ENCODE results near the gene AGAP3. TPM values are rescaled to one million over a fixed set of nuclear protein-coding genes. Genes with fewer than 3 reads are reported as not detected.

Gene AGAP3
- total RNA-seq, 2 donors from 2014 or later, result 29.8 to 42.1 TPM

DNA sequence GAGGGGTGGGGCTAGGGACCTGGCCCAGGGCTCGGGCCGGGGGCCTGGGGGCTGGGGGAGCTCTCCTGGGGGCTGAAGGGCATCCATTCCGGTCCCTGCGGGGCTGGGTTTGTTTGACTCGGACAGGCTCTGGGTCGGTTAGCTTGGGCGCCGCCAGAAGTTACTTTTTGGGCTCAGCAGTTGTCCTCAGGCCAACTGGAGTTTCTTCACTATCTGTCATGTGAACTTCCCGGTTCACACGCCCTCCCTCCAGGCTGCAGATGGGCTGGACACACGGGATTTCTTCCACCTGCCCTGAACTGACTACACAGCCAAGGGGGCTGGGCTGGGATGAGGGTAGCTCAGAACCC lies 23.1 kb upstream of the AGAP3 start:
- H3K27ac ChIP-seq, result peak overlapping the region; percentile 94 to 97
- TF ChIP-seq, protein P1, sequence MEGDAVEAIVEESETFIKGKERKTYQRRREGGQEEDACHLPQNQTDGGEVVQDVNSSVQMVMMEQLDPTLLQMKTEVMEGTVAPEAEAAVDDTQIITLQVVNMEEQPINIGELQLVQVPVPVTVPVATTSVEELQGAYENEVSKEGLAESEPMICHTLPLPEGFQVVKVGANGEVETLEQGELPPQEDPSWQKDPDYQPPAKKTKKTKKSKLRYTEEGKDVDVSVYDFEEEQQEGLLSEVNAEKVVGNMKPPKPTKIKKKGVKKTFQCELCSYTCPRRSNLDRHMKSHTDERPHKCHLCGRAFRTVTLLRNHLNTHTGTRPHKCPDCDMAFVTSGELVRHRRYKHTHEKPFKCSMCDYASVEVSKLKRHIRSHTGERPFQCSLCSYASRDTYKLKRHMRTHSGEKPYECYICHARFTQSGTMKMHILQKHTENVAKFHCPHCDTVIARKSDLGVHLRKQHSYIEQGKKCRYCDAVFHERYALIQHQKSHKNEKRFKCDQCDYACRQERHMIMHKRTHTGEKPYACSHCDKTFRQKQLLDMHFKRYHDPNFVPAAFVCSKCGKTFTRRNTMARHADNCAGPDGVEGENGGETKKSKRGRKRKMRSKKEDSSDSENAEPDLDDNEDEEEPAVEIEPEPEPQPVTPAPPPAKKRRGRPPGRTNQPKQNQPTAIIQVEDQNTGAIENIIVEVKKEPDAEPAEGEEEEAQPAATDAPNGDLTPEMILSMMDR (IDR thresholded peaks at IDR 0.05), result no peak
- H3K36me3 ChIP-seq, result peaks cover 41% of the 10 kb centered on the region
- no peaks in the 10 kb centered on the region for H3K9me3 ChIP-seq
- DNase-seq (ENCODE audit: low spot score), result no peak
- peak overlapping the region in 1 of 2 donors; percentile 26 for H3K4me3 ChIP-seq
- no peaks in the 10 kb centered on the region for H3K27me3 ChIP-seq
- peaks cover 0 to 50% of the 10 kb centered on the region in 2 donors for H3K4me1 ChIP-seq

DNA sequence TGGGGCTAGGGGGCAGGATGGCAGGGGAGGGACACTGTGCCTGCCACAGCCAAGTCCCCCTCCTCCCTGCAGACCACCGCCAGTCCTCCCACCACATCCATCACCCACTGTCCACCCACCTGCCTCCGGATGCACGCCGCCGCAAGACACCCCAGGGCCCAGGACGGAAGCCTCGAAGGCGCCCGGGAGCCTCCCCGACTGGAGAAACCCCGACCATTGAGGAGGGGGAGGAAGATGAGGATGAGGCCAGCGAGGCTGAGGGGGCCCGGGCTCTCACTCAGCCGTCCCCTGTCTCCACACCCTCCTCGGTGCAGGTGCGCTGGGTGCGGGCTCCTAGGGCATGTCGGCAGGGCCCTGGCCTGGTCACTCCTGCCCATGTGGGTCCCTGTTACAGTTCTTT lies 21.8 kb upstream of the AGAP3 start:
- no peak for DNase-seq (ENCODE audit: low spot score)
- no peak overlapping the region for H3K27ac ChIP-seq
- TF ChIP-seq, protein P1 (IDR thresholded peaks at IDR 0.05), result no peak
- H3K9me3 ChIP-seq, result no peaks in the 10 kb centered on the region
- no peak overlapping the region for H3K4me3 ChIP-seq
- no peaks in the 10 kb centered on the region for H3K27me3 ChIP-seq
- H3K4me1 ChIP-seq, result peaks cover 0 to 40% of the 10 kb centered on the region in 2 donors
- H3K36me3 ChIP-seq, result peaks cover 54% of the 10 kb centered on the region

DNA sequence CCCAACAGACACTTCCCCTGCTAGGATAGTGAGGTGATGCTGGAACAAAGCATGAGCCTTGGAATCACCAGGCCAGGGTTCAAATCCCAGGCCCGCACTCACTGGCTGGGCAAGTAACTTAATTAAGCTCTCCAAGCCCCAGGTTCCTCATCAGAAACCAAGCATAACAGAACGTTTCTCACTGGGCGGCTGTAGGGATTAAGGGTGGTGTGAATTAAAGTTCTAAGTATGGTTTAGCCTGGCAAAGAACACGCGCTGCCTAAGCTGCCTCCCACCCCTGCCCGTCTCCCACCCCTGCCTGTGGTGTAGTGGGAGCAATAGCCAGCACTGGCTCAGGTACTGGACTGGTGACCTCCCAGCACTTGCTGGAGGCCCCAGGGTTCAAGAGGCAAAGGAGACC lies 21.3 kb upstream of the AGAP3 start:
- peaks cover 59% of the 10 kb centered on the region for H3K36me3 ChIP-seq
- no peak for DNase-seq (ENCODE audit: low spot score)
- H3K27ac ChIP-seq, result no peak overlapping the region
- TF ChIP-seq, protein P1 (IDR thresholded peaks at IDR 0.05), result no peak
- peaks cover 0 to 39% of the 10 kb centered on the region in 2 donors for H3K4me1 ChIP-seq
- no peak overlapping the region for H3K4me3 ChIP-seq
- no peaks in the 10 kb centered on the region for H3K9me3 ChIP-seq
- no peaks in the 10 kb centered on the region for H3K27me3 ChIP-seq

DNA sequence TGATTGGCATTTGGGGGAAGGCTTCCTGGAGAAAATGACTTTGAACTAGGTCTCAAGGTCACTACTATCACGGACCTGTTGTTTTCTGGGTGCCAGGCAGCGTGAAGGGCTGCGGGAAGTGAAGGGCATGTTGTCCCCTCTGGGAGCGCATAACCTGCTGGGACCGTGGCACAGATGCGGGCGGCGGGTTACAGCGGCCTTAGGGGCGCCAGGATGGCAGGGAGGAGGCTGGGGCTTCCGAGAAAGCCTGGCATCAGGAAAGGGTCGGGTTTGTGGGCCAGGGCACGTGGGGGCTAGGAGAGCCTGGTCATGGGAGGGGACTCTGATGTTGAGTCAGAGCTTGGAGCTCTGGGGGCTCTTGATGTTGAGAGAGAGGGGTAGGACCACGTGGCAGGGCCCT lies 20.8 kb upstream of the AGAP3 start:
- DNase-seq (ENCODE audit: low spot score), result no peak
- TF ChIP-seq, protein P1 (IDR thresholded peaks at IDR 0.05), result no peak
- no peaks in the 10 kb centered on the region for H3K9me3 ChIP-seq
- H3K4me3 ChIP-seq, result no peak overlapping the region
- H3K4me1 ChIP-seq, result peaks cover 0 to 33% of the 10 kb centered on the region in 2 donors
- H3K36me3 ChIP-seq, result peaks cover 65% of the 10 kb centered on the region
- H3K27me3 ChIP-seq, result no peaks in the 10 kb centered on the region
- no peak overlapping the region for H3K27ac ChIP-seq

GRCh38 chr7:151066273-151066974 lies 19.9 kb upstream of the AGAP3 start:
- H3K9me3 ChIP-seq, result no peaks in the 10 kb centered on the region
- H3K27me3 ChIP-seq, result no peaks in the 10 kb centered on the region
- TF ChIP-seq, protein P1 (IDR thresholded peaks at IDR 0.05), result no peak
- peaks cover 74% of the 10 kb centered on the region for H3K36me3 ChIP-seq
- no peak for DNase-seq (ENCODE audit: low spot score)
- H3K27ac ChIP-seq, result no peak overlapping the region
- H3K4me3 ChIP-seq, result no peak overlapping the region
- H3K4me1 ChIP-seq, result peaks cover 0 to 24% of the 10 kb centered on the region in 2 donors

Data from right atrium auricular region (tissue), 2 donors.